Measurements from ENCODE around the gene CCT4.
A peak's percentile ranks its signal among the peaks of the same experiment; 100 is the strongest.
"Not testable (repeated sequence)": the region's sequence is repeated elsewhere in the genome, so short reads cannot be mapped to it uniquely, and the experiment has no call there.

Gene CCT4, protein sequence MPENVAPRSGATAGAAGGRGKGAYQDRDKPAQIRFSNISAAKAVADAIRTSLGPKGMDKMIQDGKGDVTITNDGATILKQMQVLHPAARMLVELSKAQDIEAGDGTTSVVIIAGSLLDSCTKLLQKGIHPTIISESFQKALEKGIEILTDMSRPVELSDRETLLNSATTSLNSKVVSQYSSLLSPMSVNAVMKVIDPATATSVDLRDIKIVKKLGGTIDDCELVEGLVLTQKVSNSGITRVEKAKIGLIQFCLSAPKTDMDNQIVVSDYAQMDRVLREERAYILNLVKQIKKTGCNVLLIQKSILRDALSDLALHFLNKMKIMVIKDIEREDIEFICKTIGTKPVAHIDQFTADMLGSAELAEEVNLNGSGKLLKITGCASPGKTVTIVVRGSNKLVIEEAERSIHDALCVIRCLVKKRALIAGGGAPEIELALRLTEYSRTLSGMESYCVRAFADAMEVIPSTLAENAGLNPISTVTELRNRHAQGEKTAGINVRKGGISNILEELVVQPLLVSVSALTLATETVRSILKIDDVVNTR

DNA sequence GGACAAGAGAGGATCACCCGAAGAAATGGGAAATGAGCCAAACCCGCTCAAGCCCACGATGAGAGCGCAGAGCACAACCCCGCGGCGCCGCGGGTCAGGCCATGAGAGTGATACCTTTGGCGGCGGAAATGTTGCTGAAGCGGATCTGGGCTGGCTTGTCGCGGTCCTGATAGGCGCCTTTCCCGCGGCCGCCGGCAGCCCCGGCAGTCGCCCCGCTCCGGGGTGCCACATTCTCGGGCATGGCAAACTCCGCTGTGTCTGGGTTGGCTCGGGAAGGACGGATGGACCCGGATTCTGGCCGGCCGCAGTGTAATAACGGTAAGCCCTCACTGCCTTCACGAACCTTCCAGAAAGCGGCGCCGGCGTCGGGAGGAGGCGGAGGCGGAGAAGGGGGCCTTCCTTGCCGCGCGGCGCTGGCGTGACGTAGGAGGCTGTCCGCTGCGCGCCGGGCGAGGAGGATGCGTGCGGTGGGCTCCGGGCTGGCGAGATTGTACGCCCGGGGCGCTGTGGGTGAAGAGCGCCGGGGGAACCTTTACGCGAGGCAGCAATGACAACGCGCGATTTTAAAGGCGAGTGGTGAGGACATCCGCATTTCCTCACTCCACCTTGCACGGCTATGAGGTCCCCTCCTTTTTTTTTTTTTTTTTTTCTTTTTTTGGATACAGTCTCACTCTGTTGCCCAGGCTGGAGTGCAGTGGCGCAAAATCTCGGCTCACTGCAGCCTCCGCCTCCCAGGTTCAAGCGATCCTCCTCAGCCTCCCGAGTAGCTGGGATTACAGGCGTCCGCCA lies at the start of gene CCT4:
CCT4 (minus strand) TSS at position 390 of the 789 bp plus-strand sequence; CDS start at position 241, 149 bp downstream.
- DNase-seq (ENCODE audit: low spot score), result peak; percentile 92

GRCh38 chr2:61937886-61938285 lies 49.4 kb upstream of the CCT4 start:
- DNase-seq (ENCODE audit: low spot score), result no peak

DNA sequence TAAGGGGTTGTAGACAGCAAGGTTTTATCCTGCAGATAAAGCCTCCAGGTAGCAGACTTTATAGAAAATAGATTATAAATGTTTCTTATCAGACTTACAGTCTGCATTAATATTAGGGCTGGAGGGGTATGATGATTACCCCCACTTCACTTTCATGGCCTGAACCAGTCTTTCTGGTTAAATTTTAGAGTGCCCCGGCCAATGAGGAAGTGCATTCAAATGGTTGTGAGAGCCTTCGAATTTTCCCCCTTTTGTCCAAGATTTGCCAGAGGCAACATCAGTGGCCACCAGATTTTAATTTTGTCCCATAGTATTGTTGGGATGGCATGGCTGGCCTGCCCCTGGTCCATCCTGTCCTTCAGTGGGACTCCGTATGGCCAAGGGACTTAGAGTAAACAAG lies 48.6 kb upstream of the CCT4 start:
- no peak for DNase-seq (ENCODE audit: low spot score)

DNA sequence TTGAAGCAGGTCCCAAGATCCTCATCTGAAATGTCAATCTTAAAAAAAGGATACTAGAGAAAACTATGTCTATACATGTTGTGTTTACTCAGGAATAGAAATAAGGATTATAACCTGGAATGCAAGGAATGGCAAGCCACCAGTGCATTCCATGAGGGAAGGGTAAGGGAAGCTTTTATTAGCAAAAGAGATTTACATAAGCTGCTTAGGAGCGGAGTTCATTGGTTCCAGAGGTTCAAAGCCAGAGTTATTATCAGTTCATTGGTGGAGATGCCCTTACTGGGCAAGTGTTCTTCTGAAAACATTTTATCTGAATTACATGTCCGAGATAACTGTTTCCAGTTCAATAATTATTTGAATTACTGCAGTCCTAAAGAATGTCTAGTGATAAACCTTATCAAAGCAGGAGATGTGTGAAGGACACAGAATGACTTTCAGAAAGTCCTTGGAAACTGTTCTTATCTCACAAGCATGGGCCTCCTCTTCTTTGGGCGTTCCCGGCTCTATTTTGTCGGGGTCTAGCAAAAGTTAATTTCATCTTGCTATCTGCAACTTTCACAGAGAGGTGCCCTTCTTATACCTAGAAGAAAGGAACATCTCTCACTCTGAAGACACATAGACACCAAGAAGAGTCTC lies 40.5 kb upstream of the CCT4 start:
- DNase-seq (ENCODE audit: low spot score), result no peak

- no peak for DNase-seq (ENCODE audit: low spot score)
These were observed 38.3 kb upstream of the CCT4 start for GRCh38 chr2:61926531-61927477.

DNA sequence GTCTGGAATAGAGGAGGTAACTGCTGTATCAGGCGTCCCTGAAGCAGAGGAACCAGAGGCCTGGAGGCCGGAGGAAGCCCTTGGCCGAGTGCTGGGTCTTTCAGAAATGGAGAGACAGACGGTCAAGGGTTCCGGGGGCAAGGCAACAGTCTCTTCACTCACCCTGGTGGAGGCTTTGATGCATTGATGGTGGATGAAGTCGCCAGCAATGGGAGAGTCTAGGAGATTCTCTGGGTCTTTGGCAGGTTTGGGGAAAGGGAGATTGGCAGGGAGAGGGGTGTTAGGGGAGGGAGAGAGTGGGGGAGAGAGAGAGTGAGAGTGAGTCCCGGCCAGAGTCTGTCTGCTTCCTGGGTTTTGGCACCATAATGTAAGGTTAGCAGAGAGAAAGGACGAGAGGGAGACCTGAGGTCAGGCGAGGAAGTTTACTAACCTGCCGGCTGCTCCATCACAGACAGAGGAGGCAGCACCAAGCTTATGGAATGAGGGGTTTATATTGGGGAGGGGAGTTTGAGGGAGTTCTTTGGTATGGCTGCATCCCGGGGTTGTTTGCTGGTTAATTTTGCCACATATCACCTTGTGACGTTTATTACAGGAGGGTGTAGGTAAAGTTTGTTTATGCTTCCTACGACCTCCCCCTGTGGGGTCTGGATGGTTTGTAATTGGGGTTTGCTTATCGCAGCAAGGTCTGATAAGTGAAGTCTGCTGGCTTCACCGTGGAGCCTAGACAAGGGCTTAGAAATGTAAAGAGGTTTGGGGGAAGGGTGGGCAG lies 36.6 kb upstream of the CCT4 start:
- DNase-seq (ENCODE audit: low spot score), result no peak

DNA sequence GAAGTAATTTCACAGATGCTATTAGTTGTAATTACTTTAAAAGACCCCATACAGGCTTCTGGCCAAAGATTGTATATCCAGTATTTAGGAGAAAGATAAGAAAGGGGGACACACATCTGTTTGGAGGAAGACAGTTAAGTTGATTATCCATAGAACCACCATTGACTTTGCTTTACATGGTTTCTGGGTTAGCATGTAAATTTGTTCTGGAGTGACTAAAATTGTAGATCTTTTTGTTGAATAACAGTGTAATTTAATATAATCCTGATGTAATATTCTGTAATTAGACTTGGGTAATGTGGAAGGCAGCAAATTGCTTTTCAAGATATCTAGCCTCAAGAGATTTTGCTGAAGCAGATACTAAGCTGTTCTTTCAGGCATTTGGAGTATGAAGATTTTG lies 34.3 kb upstream of the CCT4 start:
- no peak for DNase-seq (ENCODE audit: low spot score)

- DNase-seq (ENCODE audit: low spot score), result no peak
These were observed 32.1 kb upstream of the CCT4 start for GRCh38 chr2:61920548-61920947.

DNA sequence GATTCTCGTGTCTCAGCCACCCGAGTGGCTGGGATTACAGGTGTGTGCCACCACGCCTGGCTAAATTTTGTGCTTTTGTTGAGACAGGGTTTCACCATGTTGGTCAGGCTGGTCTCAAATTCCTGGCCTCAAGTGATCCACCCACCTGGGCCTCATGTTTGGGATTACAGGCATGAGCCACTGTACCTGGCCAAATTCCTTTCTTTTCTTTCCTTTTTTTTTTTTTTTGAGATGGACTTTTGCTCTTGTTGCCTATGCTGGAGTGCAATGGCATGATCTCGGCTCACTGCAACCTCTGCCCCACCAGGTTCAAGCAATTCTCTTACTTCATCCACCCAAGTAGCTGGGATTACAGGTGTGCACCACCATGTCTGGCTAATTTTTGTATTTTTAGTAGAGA lies 26.3 kb upstream of the CCT4 start:
- not testable (repeated sequence) for DNase-seq (ENCODE audit: low spot score)

- DNase-seq (ENCODE audit: low spot score), result no peak
These were observed 23.1 kb upstream of the CCT4 start for GRCh38 chr2:61911510-61911909.

DNA sequence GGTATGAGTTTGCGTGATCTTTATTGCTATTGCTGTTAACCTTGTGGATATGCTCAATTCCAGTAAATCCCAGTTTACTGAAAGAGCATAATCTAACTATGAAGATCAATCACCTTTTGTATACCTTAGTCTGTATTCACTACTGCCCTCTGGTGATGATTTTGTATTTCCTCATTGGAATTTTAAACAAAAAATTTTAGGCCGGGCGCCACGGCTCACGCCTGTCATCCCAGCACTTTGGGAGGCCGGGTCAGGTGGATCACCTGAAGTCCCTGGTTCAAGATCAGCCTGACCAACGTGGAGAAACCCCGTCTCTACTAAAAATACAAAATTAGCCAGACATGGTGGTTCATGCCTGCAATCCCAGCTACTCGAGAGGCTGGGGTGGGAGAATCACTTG lies 22.1 kb upstream of the CCT4 start:
- no peak for DNase-seq (ENCODE audit: low spot score)

GRCh38 chr2:61909116-61909515 lies 20.7 kb upstream of the CCT4 start:
- no peak for DNase-seq (ENCODE audit: low spot score)

DNA sequence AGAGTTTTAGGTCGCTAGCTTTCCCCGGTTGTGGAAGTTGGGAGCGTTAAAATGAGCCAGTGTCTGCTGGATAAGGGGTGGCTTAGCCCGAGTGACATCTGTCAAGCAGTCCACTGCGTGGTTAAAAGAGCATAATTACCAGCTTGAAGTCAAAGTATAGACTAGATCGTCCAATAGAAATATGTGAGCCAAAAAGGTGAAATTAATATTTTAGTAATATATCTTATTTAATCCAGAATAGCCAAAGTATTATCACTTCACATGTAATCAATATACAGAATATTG lies 17.7 kb upstream of the CCT4 start:
- DNase-seq (ENCODE audit: low spot score), result no peak

DNA sequence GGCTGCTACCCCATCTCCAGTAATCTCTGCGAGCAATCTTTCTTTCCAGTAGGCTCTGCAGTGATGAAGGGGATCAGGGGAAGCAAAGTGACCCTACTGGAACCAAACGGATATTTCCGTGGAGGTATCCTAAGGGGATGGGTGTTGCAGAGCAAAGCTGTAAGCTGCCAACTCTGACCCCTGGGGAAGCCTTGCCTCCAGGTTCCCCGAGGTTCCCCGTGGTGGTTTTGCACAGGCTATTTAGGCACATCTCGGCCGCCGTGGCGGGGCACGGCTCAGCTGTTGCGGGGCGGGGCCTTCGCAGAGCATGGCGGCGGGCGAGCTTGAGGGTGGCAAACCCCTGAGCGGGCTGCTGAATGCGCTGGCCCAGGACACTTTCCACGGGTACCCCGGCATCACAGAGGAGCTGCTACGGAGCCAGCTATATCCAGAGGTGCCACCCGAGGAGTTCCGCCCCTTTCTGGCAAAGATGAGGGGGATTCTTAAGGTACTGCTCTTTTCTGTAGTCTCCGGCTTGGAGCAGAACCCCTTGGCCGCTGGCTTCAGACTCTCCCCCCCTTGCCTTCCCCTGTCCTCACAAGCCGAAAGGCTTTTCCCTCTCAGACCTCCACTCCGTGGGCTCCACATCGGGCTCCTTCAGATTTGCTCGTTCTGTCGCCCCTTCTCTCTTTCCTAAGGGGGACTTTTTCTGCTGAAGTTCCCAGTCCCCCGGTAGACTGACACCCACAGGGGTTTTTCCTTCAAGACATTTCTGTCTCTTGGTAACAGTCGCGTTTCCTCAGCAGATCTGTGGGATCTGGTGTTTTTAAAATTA lies 17.1 kb upstream of the CCT4 start, which contains the start of gene COMMD1:
COMMD1 (plus strand) TSS at position 303 of the 814 bp plus-strand sequence; CDS start at position 308, 5 bp downstream.
- peak; percentile 83 for DNase-seq (ENCODE audit: low spot score)

GRCh38 chr2:61900281-61900680 lies 11.8 kb upstream of the CCT4 start:
- no peak for DNase-seq (ENCODE audit: low spot score)

GRCh38 chr2:61898810-61899209 lies 10.4 kb upstream of the CCT4 start:
- peak; percentile 14 for DNase-seq (ENCODE audit: low spot score)

- DNase-seq (ENCODE audit: low spot score), result peak; percentile 7
These were observed 664 bp downstream of the CCT4 start for GRCh38 chr2:61887717-61888266.

GRCh38 chr2:61885896-61886603 lies 2.4 kb downstream of the CCT4 start:
- no peak for DNase-seq (ENCODE audit: low spot score)

DNA sequence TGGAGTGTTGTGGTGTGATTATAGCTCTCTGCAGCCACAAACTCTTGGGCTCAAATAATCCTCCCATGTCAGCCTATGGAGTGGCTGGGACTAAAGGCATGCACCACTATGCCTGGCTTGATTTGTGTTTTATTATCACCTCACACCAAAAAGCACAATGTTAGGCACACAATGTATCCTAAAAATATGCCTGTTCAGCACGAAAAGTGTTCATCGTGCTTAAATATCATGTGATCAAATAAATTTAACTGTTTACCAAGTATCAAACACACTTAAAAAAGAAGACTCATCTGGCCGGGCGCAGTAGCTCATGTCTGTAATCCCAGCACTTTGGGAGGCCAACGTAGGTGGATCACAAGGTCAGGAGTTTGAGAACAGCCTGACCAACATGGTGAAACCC lies 5.6 kb downstream of the CCT4 start:
- no peak for DNase-seq (ENCODE audit: low spot score)
